T-helper 2 cell (primary cell): ENCODE results near the gene TRUB1.

Source experiments
- DNase-seq, 5 experiments: peaks; one replicate each; pipeline versions ENCODE4 v3.0.0 to v3.0.0-alpha.2; 2012 to 2022

Gene TRUB1

GRCh38 chr10:114982989-114983388, 45.0 kb downstream of the TRUB1 start:
- DNase-seq = no peak

DNA sequence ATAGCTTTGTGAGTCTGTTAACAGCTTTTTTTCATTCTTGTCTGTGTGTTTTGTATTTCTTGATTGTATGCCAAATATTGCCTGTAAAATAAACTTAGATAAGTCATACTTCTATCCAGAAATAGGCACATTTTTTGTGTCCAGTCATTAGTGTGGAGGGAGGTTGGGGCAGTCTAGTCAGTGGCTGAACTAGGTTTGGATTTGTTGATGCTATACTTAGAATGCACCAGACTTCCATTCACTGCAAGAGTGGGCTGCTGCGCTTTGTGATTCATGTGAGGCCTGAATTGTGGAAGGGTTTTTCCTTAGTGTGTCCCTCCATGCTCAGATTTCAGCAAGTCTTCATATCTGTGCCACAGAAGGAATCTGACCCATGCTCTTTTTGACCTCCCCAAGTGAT, 50.0 kb downstream of the TRUB1 start:
- DNase-seq = no peak

- DNase-seq = no peak
Measured at GRCh38 chr10:114990586-114990985, 52.6 kb downstream of the TRUB1 start.

- DNase-seq = no peak
Measured at GRCh38 chr10:114990991-114991390, 53.0 kb downstream of the TRUB1 start.

DNA sequence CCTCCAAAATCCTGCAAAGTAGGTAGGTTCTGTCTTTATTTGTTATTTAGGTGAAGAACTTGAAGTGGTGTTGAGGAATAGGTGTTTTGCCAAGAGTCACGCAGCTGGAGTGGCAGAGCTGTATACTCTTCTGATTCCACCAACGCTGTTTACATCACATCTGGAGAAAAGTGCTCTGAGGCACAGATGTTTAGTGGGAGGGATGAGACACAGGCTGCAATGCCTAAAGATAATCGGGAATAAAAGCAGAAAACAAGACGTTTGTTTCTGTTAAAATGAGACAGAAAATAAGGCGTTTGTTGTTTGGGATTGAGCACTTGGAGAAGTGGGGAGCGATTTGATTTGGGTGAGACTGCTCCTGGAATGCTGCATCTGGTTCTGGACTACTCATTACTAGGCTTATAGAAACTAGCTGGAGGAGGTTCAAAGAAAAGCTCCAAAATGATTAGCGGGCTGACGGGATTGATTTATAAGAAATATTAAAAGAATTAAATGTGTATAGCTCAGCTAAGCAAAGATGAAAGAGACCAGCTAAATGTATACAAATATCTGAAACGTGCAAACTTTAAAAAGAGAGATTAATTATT, 54.3 kb downstream of the TRUB1 start:
- no peak for DNase-seq

GRCh38 chr10:114995468-114996247, 57.7 kb downstream of the TRUB1 start:
- no peak for DNase-seq

DNA sequence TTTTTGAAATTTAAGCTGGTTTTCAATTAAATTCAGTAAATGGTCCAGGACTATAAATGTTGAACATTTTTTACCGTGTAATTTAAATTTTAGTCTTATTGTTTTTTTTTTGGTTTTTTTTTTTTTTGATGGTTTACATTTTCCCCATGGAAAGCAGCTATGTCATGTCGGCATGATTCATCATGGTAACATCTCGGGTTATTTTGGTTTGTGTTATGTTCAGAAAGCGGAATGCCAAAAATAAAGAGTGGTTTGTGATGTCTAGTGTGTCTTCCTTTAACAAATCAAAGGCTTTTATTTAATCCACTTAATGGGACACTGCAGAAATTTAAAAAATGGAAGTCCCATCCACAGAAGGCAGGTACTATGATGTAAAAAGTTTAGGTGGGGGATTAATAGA, 58.5 kb downstream of the TRUB1 start:
- no peak for DNase-seq

- DNase-seq = no peak
Measured at GRCh38 chr10:114998993-114999392, 61.0 kb downstream of the TRUB1 start.

DNA sequence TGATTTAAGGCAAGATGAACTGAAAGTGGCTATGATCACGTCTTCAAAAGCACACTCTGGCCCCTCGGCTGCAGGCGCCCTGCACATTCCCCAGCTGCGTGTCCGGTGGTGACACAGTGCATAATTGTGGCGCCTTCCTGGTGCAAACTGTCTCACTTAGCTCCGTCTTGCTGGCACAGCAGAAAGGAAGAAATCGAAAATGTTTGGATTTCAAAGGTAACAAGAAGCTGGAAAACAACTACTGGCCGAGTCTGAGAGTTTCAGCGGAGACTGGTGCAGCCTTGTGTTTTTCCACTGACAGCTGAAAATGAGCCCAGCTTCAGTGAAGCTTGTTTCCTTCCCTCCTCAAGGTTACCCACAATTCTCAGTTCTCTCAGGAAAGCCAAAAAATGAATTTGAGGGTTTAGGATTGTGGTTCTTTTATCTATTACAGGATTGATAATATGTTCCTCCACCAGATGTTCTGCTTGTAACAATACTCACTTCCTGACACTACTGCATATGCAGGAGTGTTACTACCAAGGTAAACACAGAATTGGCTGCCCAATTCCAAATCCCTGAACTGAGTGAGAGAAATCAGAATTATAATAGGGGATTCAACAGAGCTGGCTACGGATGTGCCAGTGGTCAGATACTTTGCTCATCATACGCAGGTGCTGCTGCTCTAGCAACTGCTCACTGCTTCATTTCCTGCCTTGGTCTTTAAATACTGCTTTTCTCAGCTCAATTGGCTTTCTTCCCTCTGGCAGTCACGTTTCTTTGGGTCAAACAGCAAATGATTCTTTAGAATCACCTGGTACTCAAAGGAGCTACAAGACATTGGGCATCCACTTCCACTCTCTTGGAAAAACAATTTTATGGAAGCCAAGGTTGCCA, 63.7 kb downstream of the TRUB1 start:
- peak in 1 of 5 experiments; percentile 12 for DNase-seq

DNA sequence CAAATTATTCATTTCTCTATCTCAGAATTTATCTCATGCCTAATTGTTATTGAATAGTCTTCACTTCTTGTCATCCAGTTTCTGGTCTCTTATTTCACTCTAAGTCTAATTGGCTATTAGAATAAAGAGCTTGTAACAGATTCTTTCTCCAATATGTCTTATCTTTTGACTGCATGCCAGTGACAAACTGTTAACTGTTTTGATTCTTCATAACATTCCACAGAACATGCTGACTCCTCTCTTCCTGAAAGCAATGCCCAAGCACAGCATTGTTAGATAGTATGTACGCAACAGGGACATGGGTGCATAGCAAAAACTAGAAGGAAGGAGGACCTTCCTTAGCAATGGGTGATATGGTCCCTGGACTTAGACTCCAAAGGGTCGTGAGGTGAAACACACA, 65.4 kb downstream of the TRUB1 start:
- no peak for DNase-seq

DNA sequence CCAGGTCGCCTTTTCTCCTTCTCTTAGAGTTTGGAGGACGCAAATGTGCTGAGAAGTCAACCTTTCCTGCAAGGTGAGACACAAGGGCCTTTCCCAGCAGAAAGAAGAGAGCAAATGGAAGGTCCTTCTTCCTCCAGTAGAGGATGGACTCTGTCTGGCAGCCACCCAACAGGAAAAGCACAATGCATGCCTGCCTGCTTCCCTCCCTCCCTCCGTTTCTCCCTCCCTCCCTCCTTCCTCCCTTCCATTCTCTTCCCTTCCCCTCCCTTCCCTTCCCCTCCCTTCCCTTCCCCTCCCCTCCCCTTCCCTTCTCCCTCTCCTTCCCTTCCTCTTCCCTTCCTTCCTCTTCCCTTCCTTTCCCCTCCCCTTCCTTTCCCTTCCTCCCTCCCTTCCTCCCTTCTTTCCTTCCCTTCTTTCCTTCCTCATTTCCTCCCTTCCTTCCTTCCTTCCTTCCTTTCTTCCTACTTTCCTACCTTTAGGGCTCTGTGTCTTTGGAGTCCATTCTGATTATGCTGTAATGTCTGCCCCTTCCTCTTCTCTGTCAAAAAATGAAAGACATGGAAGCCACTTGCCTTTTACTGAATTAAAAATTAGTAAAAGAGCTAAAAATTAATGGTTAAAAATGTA, 66.4 kb downstream of the TRUB1 start:
- no peak for DNase-seq

DNA sequence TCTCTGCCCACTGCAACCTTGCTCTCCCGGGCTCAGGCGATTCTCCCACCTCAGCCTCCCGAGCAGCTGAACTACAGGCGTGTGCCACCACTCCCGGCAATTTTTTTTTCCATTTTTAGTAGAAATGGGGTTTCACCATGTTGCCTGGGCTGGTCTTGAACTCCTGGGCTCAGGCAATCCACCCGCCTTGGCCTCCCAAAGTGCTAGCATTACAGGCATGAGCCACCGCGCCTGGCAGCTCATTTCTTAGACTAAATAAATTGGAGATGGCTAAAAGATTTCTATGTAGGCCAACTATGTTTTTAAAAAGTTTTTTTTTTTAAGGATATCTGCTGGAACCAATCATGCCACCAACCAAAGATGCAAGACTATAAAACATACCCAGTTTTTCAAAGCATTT, 67.8 kb downstream of the TRUB1 start:
- DNase-seq = no peak

GRCh38 chr10:115018185-115018931, 80.4 kb downstream of the TRUB1 start:
- no peak for DNase-seq

DNA sequence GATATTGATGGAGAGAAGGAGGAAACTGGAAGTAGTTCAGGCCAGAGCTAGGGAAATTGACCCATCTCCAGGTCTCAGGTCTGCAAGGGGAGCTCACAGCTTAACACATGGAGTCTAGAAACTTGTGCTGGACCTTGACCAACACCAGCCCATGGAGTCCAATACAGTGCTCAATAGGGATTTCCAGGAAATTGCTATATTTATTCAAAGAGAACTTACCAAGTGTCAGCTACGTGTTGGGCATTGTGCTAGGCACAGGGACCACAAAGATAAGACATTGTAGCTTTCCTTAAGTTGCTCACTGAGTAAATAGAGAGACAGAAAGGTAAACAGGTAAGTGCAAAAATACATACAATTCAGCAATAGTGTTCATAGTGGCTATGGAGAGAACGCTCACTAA, 82.5 kb downstream of the TRUB1 start:
- no peak for DNase-seq

GRCh38 chr10:115022733-115023132, 84.7 kb downstream of the TRUB1 start:
- no peak for DNase-seq

GRCh38 chr10:115023715-115024114, 85.7 kb downstream of the TRUB1 start:
- no peak for DNase-seq

DNA sequence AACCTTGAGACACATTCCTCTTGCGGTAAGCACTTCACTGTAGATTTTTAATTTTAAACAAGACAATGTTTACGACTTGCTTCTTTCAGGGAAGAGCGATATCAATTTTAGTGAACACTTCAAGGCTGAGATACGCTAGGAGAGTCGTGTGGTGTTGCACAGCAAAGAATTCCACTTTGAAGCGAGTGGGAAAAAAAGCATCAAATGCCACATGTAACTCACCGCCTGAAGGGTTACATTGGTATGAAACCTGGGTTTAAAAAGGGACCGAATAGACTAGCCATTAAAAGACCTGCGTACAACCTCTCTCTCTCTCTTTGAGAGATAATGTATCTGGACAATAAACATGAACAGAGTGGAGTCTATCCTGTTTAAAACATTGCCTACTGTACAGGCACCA, 86.4 kb downstream of the TRUB1 start:
- DNase-seq = no peak

DNA sequence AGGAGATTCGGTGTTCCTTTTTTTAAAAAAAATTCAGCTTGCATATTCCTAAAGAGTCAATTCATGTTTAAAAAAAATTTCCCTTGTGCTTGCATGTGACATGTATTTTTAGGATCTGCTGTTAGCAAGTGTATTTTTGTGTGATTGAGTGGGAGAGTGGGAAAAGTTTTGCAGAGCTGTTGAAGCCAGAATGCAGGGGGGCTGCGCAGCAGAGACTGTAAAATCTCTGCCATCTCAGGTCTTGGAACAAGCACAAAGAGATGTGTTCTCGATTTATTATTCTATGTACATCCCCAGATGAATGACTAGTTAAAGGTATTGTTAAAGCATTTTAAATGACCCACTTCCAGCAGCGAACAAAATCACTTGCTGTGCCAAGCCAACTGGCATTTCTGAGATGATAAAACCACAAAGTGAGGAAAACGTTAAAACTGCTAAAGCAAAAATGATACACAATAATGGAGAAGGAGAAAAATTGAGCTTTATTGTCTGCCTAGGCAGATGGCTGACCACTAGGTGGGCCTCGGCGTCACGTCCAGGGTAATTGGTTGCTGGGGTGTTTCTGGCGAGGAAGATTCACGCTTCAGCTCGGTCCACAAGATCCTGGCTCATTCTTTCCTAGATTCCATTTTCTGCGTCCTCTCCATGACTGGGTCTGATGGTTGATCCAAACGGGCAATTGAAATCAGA, 88.2 kb downstream of the TRUB1 start:
- no peak for DNase-seq

- no peak for DNase-seq
Measured at GRCh38 chr10:115026746-115027140, 88.7 kb downstream of the TRUB1 start.
